ENCODE data around the gene LOXHD1. TPM values are rescaled to one million over a fixed set of nuclear protein-coding genes. Genes with fewer than 3 reads are reported as not detected.

LOXHD1 gene
- not detected in 2 replicates for total RNA-seq

GRCh38 chr18:46657115-46657955 lies at the start of gene LOXHD1:
LOXHD1 (minus strand) TSS chr18:46657220; CDS start chr18:46657033, 187 bp downstream.

Other genes with a start within 250 kb of the LOXHD1 start
- not detected in 2 replicates for gene ST8SIA5, start 99.8 kb upstream of the LOXHD1 start, total RNA-seq

Measured in regular cardiac myocyte (primary cell).